Esophagus muscularis mucosa (tissue), 4 donors: ENCODE data around the gene MAP2K6. TPM values are rescaled to one million over a fixed set of nuclear protein-coding genes. Genes with fewer than 3 reads are reported as not detected.

Source experiments
- DNase-seq: peaks from one replicate; pipeline ENCODE4 v3.0.0-alpha.2; 2017; ENCODE audit errors: extremely low spot score
- H3K27ac ChIP-seq, 4 donors: fragments of 200-600 bp; sonication (generic); replicated peaks in 1 of 4; 1 replicate in 3 of 4; 2 replicates in 1 of 4; pipeline ENCODE4 v1.5.1; 2016 to 2019; ENCODE audit warnings: mild to moderate bottlenecking in 1 of 4
- H3K27me3 ChIP-seq, 4 donors: fragments of 200-600 bp; sonication (generic); one replicate each; pipeline versions ENCODE4 v1.5.1 to v1.6.0; 2016 to 2019
- H3K36me3 ChIP-seq, 4 donors: fragments of 200-600 bp; sonication (generic); one replicate each; pipeline ENCODE4 v1.5.1; 2016 to 2019
- H3K4me1 ChIP-seq, 4 donors: fragments of 200-600 bp; sonication (generic); one replicate each; pipeline ENCODE4 v1.5.1; 2016 to 2019
- H3K4me3 ChIP-seq, 4 donors: fragments of 200-600 bp; sonication (generic); 1 replicate in 2 of 4; 2 replicates in 2 of 4; pipeline ENCODE4 v1.5.1; 2016 to 2019; ENCODE audit warnings: mild to moderate bottlenecking in 4 of 4, moderate library complexity in 1 of 4
- H3K9me3 ChIP-seq, 4 donors: fragments of 200-600 bp; sonication (generic); 1 replicate in 3 of 4; 2 replicates in 1 of 4; pipeline ENCODE4 v1.5.1; 2016 to 2019
- CTCF ChIP-seq, 3 experiments: fragments of 200-600 bp in 2 of 3; fragments of 450-650 bp in 1 of 3; sonication (generic) in 2 of 3; IDR thresholded peaks; one replicate each; pipeline ENCODE4 v1.5.1; 2017 to 2019; ENCODE audit warnings: antibody characterized with exemption in 3 of 3, mild to moderate bottlenecking in 2 of 3, moderate library complexity in 1 of 3
- EP300 ChIP-seq: sonication (generic); formaldehyde crosslinking; IDR thresholded peaks from one replicate; pipeline ENCODE4 v1.6.1; 2017; ENCODE audit warnings: antibody characterized with exemption
- POLR2A ChIP-seq: fragments of 450-650 bp; IDR thresholded peaks from one replicate; pipeline ENCODE4 v1.6.1; 2017; ENCODE audit warnings: antibody characterized with exemption, moderate library complexity, mild to moderate bottlenecking, low read depth
- POLR2AphosphoS5 ChIP-seq, 2 donors: sonication (generic); formaldehyde crosslinking; IDR thresholded peaks; one replicate each; pipeline ENCODE4 v1.6.1; 2017; ENCODE audit warnings: antibody characterized with exemption in 2 of 2
- WGBS: methylation state at CpG from one replicate; pipeline ENCODE4 v1.1.5; 2018; 5-methylcytosine and 5-hydroxymethylcytosine counted together
- intact Hi-C: fragments of 100-400 bp; cut with DNase I; formaldehyde crosslinking; loops from one replicate; pipeline ENCODE4 v1.15.1; 2023
- total RNA-seq, 4 donors: library from RNA; depleted of rRNA; stranded (reverse); fragments of >200 nt; gene quantifications; one replicate each; pipeline versions ENCODE4 v1.1.0 to v1.2.1, GENCODE V29; 2016

Gene MAP2K6
- total RNA-seq, 4 donors from 2014 or later = 0.83 to 3.1 (median 1.5) TPM

GRCh38 chr17:69480245-69480644 is 65.7 kb downstream of the MAP2K6 start:
- Histone ChIP-seq H3K27ac (no peak overlapping the region), H3K4me3 (no peak overlapping the region), H3K9me3 (no peaks in the 10 kb centered on the region), H3K27me3 (no peaks in the 10 kb centered on the region), H3K36me3 (no peaks in the 10 kb centered on the region), H3K4me1 (peaks cover 0 to 3% (median 2%) of the 10 kb centered on the region in 4 donors)
- TF ChIP-seq POLR2A (no peak), EP300 (no peak), POLR2AphosphoS5 (IDR thresholded peaks at IDR 0.05) (no peak), CTCF (IDR thresholded peaks at IDR 0.05) (no peak)
- no peak for DNase-seq
- intact Hi-C loops = no loop called here
- 95% methylated on average over 4 of the region's 4 CpGs for WGBS

- Histone ChIP-seq H3K9me3 (no peaks in the 10 kb centered on the region), H3K4me1 (peaks cover 0 to 14% (median 3%) of the 10 kb centered on the region in 4 donors), H3K27ac (peak overlapping the region in 2 of 4 donors; percentile 10 to 60), H3K4me3 (peak overlapping the region; percentile 8 to 41 (median 28)), H3K27me3 (no peaks in the 10 kb centered on the region), H3K36me3 (no peaks in the 10 kb centered on the region)
- DNase-seq = no peak
- intact Hi-C loops = no loop called here
- WGBS = 70% methylated on average over 3 of the region's 3 CpGs
- TF ChIP-seq POLR2A (no peak), EP300 (no peak), POLR2AphosphoS5 (IDR thresholded peaks at IDR 0.05) (no peak), CTCF (IDR thresholded peaks at IDR 0.05) (no peak)
These were observed 70.8 kb downstream of the MAP2K6 start for GRCh38 chr17:69485251-69485661.

GRCh38 chr17:69485901-69486643 is 71.6 kb downstream of the MAP2K6 start:
- H3K9me3 ChIP-seq = no peaks in the 10 kb centered on the region
- H3K4me3 ChIP-seq = peak overlapping the region in 1 of 4 donors; percentile 8
- intact Hi-C loops = no loop called here
- H3K27me3 ChIP-seq = no peaks in the 10 kb centered on the region
- H3K36me3 ChIP-seq = no peaks in the 10 kb centered on the region
- no peak for TF ChIP-seq CTCF (IDR thresholded peaks at IDR 0.05)
- TF ChIP-seq EP300 = no peak
- no peak for TF ChIP-seq POLR2A
- TF ChIP-seq POLR2AphosphoS5 (IDR thresholded peaks at IDR 0.05) = no peak
- WGBS = 26% methylated on average over 3 of the region's 3 CpGs
- H3K27ac ChIP-seq = peak overlapping the region in 3 of 4 donors; percentile 0 to 60 (median 11)
- H3K4me1 ChIP-seq = peaks cover 0 to 14% (median 2%) of the 10 kb centered on the region in 4 donors
- DNase-seq = no peak

- 86% methylated on average over 13 of the region's 13 CpGs for WGBS
- peak overlapping the region in 2 of 4 donors; percentile 0 to 60 for H3K27ac ChIP-seq
- H3K9me3 ChIP-seq = no peaks in the 10 kb centered on the region
- peaks cover 0 to 14% (median 2%) of the 10 kb centered on the region in 4 donors for H3K4me1 ChIP-seq
- no peak for TF ChIP-seq POLR2AphosphoS5 (IDR thresholded peaks at IDR 0.05)
- TF ChIP-seq EP300 = no peak
- no peak for TF ChIP-seq CTCF (IDR thresholded peaks at IDR 0.05)
- TF ChIP-seq POLR2A = no peak
- H3K4me3 ChIP-seq = no peak overlapping the region
- no peaks in the 10 kb centered on the region for H3K27me3 ChIP-seq
- no peaks in the 10 kb centered on the region for H3K36me3 ChIP-seq
- DNase-seq = no peak
- intact Hi-C loops = no loop called here
These were observed 72.5 kb downstream of the MAP2K6 start for GRCh38 chr17:69486779-69487637.
